GM12801 (cell line): ENCODE data around the gene TTC19.

ENCODE experiments used
- TF ChIP-seq, protein P1 (sequence below): IDR thresholded peaks from one replicate; pipeline ENCODE4 v1.5.1; 2011; ENCODE audit warnings: control low read depth; ENCODE audit not compliant: insufficient read length; ENCODE audit errors: extremely low read depth

TTC19 gene

GRCh38 chr17:15999974-16000827 is 577 bp downstream of the TTC19 start:
- TF ChIP-seq, protein P1, sequence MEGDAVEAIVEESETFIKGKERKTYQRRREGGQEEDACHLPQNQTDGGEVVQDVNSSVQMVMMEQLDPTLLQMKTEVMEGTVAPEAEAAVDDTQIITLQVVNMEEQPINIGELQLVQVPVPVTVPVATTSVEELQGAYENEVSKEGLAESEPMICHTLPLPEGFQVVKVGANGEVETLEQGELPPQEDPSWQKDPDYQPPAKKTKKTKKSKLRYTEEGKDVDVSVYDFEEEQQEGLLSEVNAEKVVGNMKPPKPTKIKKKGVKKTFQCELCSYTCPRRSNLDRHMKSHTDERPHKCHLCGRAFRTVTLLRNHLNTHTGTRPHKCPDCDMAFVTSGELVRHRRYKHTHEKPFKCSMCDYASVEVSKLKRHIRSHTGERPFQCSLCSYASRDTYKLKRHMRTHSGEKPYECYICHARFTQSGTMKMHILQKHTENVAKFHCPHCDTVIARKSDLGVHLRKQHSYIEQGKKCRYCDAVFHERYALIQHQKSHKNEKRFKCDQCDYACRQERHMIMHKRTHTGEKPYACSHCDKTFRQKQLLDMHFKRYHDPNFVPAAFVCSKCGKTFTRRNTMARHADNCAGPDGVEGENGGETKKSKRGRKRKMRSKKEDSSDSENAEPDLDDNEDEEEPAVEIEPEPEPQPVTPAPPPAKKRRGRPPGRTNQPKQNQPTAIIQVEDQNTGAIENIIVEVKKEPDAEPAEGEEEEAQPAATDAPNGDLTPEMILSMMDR, result no peak

DNA sequence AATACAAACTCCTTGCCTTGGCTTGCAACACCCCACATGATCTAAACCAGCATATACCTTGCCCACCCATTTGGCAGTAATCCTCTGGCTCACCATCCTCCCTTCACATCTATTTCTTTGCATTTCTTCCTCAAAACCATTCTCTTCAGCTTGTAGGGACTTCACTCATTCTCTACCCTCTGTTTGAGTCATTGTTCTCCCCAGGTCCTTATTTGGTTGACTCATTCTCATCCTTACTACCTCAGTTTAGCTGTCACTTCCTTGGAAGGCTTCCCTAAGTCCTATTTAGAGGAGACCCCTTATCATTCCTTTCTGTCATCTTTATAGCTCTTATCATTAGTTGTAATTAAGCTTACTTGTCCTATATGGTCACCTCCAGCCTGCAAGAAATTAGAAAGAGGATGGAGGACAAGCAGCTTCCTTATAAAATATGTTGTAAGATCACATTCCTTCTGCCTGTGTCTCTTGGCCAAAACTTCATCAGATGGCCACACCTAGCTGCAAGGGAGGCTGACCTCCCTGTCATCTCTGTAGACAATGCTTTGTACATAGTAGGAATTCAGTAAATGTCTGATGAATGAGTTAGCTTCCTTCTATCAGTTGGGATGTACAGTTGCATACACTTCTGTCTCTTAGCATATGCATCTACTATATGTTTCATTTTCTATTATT is 1.7 kb downstream of the TTC19 start:
- TF ChIP-seq, protein P1, result no peak

GRCh38 chr17:16002708-16003260 is 3.2 kb downstream of the TTC19 start:
- TF ChIP-seq, protein P1, result no peak

DNA sequence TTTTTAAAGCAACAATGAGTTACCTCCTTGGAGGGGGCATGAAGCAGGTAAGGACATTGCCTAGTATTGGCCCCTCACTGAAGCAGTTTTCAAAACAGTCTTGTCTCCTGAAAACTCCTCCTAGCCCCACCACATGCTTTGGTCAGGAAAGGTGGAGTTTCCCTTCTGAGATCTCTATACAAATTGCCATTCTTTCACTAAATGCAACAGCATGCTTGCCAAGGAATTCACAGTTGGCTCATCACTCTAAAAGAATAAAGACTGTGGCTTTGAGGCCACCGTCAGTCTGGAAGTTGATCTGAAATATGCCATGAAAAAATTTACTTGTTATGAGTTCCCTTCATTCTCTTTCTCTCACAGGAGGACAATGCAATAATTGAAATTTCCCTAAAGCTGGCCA is 4.2 kb downstream of the TTC19 start:
- TF ChIP-seq, protein P1, result no peak

GRCh38 chr17:16005636-16006035 is 6.0 kb downstream of the TTC19 start:
- TF ChIP-seq, protein P1, result no peak

DNA sequence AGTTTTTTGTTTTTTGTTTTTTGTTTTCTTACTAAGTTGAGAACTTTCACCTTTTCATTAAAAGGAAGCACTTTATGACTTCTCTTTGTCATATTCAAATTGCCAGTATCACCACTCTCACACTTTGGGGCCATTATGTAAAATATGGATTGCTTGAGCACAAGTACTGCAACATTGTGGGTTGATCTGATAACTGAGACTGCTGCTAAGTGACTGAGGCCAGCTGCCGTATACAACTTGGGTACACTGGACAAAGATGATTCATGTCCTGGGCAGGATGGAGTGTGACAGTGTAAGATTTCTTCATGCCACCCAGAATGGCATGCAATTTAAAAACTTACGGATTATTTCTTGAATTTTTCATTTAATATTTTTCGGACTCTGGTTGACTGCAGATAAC is 7.8 kb downstream of the TTC19 start:
- TF ChIP-seq, protein P1, result no peak

DNA sequence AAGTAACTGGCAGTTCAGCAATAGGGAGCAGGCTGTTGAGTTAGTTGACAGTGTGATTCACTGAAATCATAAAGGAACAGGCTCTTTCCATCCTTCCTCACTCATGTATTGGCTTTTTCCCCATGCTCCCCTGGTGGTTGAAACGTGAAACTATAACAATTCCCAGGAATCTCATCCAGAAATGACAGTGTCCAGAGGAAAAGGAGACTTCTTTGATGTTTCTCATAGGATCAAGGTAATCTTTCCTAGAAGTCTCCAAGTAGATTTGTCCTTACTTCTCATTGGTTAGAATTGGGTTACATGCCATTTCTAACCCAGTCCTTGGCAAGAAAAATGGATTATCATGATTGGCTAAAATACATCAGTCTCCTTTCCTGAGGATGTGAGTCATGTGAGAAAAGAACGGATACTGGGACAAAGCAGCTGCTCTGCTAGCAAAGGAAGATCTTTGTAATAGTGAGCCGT is 14.4 kb downstream of the TTC19 start:
- TF ChIP-seq, protein P1, result no peak
